Bronchial epithelial cell (primary cell): ENCODE measurements around the gene SLITRK6. TPM values are rescaled to one million over a fixed set of nuclear protein-coding genes. Genes with fewer than 3 reads are reported as not detected.

ENCODE experiments used
- DNase-seq: peaks from one replicate; pipeline ENCODE4 v3.0.0-alpha.2; 2010; ENCODE audit warnings: low read depth
- FAIRE-seq: peaks from 2 replicates; lab custom pipeline; 2011; peaks lifted over from hg19 to GRCh38; lab: Jason Lieb, UNC
- H3K27me3 ChIP-seq: 2 replicates; pipeline ENCODE4 v1.5.1; 2011; ENCODE audit warnings: low read length; ENCODE audit not compliant: control insufficient read depth, insufficient read depth
- H3K36me3 ChIP-seq: 2 replicates; pipeline ENCODE4 v1.5.1; 2011; ENCODE audit warnings: low read length; ENCODE audit not compliant: control insufficient read depth, insufficient read depth
- H3K4me3 ChIP-seq: 2 replicates; pipeline ENCODE4 v1.5.1; 2011; ENCODE audit warnings: mild to moderate bottlenecking, low read depth, low read length, control low read depth
- total RNA-seq: library from RNA; depleted of rRNA; stranded (reverse); fragments of >200 nt; gene quantifications from 2 replicates; pipeline ENCODE4 v1.2.1, GENCODE V29; 2014
- TF ChIP-seq, protein P1 (sequence below): IDR thresholded peaks from 2 replicates; pipeline ENCODE4 v1.5.1; 2011; ENCODE audit warnings: mild to moderate bottlenecking, moderate library complexity, low read length, control low read depth, inconsistent platforms; ENCODE audit not compliant: insufficient read depth, severe bottlenecking

Gene SLITRK6
- 9.0 and 14.5 TPM in 2 replicates for total RNA-seq

- Histone ChIP-seq H3K36me3 (no peaks in the 10 kb centered on the region), H3K4me3 (peak within 1 kb of the TSS; percentile 53), H3K27me3 (no peaks in the 10 kb centered on the region)
- DNase-seq: peak; percentile 98
- FAIRE-seq: peak; percentile 92
- TF ChIP-seq, protein P1, sequence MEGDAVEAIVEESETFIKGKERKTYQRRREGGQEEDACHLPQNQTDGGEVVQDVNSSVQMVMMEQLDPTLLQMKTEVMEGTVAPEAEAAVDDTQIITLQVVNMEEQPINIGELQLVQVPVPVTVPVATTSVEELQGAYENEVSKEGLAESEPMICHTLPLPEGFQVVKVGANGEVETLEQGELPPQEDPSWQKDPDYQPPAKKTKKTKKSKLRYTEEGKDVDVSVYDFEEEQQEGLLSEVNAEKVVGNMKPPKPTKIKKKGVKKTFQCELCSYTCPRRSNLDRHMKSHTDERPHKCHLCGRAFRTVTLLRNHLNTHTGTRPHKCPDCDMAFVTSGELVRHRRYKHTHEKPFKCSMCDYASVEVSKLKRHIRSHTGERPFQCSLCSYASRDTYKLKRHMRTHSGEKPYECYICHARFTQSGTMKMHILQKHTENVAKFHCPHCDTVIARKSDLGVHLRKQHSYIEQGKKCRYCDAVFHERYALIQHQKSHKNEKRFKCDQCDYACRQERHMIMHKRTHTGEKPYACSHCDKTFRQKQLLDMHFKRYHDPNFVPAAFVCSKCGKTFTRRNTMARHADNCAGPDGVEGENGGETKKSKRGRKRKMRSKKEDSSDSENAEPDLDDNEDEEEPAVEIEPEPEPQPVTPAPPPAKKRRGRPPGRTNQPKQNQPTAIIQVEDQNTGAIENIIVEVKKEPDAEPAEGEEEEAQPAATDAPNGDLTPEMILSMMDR: peak; percentile 41
These were observed at the start of gene SLITRK6 for GRCh38 chr13:85799097-85799582. TSS of gene SLITRK6 (minus strand) at chr13:85799419. CDS start at chr13:85796508, 2,911 bp downstream.

GRCh38 chr13:85847012-85847411 is 47.8 kb upstream of the SLITRK6 start:
- no peak for FAIRE-seq

DNA sequence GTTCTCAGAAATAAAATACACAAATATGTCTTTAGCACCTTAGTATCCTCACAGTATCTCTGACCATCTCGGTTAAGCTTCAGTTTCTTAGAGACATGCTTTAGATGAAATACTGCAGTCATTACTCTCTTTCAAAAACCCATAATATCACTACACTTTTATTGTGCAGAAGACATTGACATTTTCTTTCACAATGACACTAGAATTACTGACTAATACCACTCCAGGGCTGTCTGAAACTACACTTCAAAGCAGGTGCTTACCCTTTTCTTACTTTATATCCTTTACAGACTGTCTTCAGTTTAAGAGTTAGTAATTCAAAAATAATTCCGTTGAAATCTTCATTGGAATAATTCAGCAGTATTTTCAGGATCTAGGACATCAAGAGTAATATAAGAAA is 42.2 kb upstream of the SLITRK6 start:
- TF ChIP-seq, protein P1: no peak
- DNase-seq (no peak), FAIRE-seq (no peak)
- H3K4me3 ChIP-seq: no peak overlapping the region
- H3K36me3 ChIP-seq: no peaks in the 10 kb centered on the region
- no peaks in the 10 kb centered on the region for H3K27me3 ChIP-seq

More at GRCh38 chr13:85847012-85847411, 47.8 kb upstream of the SLITRK6 start:
- no peak for DNase-seq
- Histone ChIP-seq H3K27me3 (no peaks in the 10 kb centered on the region), H3K4me3 (no peak overlapping the region), H3K36me3 (no peaks in the 10 kb centered on the region)
- TF ChIP-seq, protein P1: no peak

- no peaks in the 10 kb centered on the region for H3K27me3 ChIP-seq
- TF ChIP-seq, protein P1: no peak
- DNase-seq: no peak
- H3K4me3 ChIP-seq: no peak overlapping the region
- no peaks in the 10 kb centered on the region for H3K36me3 ChIP-seq
- no peak for FAIRE-seq
These were observed 34.7 kb upstream of the SLITRK6 start for GRCh38 chr13:85833921-85834320.

DNA sequence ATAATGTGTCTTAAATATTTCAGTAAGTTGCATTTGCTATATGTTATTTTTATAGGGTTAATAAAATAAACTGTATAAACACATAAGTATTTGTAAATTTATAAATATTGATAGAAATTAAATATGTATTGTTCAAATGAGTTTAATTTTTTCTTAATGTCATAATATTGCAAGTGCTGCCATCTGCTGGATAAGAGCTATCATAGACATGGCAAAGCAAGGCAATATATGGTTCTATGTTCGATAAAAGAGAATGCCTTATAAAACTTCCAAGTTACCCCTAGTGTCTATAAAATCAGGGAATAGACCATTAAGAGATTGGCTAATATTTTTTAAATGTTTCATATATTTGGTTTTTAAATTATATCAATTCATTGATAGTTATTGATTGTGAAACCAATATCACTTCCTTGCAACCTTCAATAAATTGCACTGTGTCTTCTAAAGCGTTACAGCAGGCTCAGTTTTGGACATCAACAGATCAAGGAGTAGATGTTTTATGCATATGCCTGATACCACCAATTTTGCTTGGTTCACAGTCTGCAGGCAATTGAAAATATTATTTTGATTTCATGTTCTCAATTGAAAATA is 29.0 kb upstream of the SLITRK6 start:
- TF ChIP-seq, protein P1: peak; percentile 20
- Histone ChIP-seq H3K27me3 (no peaks in the 10 kb centered on the region), H3K36me3 (no peaks in the 10 kb centered on the region), H3K4me3 (no peak overlapping the region)
- DNase-seq (peak; percentile 33), FAIRE-seq (no peak)
